Fibroblast of lung (primary cell): ENCODE data around the gene CLN5.

Experiments
- CTCF ChIP-seq, 2 donors: IDR thresholded peaks in 1 of 2; conservative IDR thresholded peaks in 1 of 2; 1 replicate in 1 of 2; 2 replicates in 1 of 2; pipeline ENCODE4 v1.5.1; 2011 to 2012; ENCODE audit warnings: low read length in 2 of 2, control low read depth in 1 of 2, inconsistent platforms in 1 of 2, low read depth in 1 of 2, mild to moderate bottlenecking in 1 of 2
- EZH2 ChIP-seq: IDR thresholded peaks from 2 replicates; pipeline ENCODE4 v1.5.1; 2012; ENCODE audit warnings: low read length, control low read depth, mild to moderate bottlenecking; ENCODE audit errors: missing control alignments

DNA sequence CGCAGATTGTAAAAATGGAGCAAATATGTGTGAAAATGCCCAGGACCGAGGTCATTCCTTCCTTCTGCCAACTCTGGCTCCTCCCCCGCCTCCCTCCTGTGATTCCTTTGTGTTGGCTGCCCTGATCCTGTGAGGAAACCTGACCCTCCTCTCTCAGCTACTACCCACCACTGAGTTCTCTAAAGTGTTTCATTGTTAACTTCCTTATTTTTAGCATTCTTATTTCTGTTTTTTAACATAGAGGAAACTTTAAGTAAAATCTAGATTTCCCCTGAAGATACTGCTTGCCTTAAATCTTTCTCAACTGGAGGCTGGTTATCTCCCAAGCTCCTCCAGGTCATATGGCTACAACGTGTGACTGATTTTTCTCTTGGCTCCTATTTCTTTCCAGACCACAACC lies 56.8 kb downstream of the CLN5 start:
- no peak for TF ChIP-seq CTCF (conservative IDR thresholded peaks at IDR 0.05 in 1 of 2, IDR thresholded peaks at IDR 0.05 in 1 of 2; ENCODE audit: low read depth in 1 of 2, low read length in 2 of 2)
- TF ChIP-seq EZH2 = no peak
